Chondrocyte (in vitro differentiated cells): Measurements from ENCODE around the gene SYNJ2. TPM values are rescaled to one million over a fixed set of nuclear protein-coding genes. Genes with fewer than 3 reads are reported as not detected.

Experiments
- DNase-seq: peaks from one replicate; pipeline ENCODE4 v3.0.0; 2021; ENCODE audit warnings: mixed read lengths, low spot score
- H3K27ac Mint-ChIP-seq: one replicate; pipeline ENCODE4 v1.8.0; 2021; ENCODE audit warnings: mild to moderate bottlenecking, moderate library complexity, mixed read lengths; ENCODE audit not compliant: unreplicated experiment
- H3K27me3 Mint-ChIP-seq: 2 replicates; pipeline ENCODE4 v1.8.0; 2021; ENCODE audit warnings: low read depth, mixed read lengths
- H3K36me3 Mint-ChIP-seq: 2 replicates; pipeline ENCODE4 v1.8.0; 2021; ENCODE audit warnings: low read depth, mixed read lengths
- H3K4me1 Mint-ChIP-seq: 2 replicates; pipeline ENCODE4 v1.8.0; 2021; ENCODE audit warnings: low read depth, mild to moderate bottlenecking, mixed read lengths
- H3K4me3 Mint-ChIP-seq: one replicate; pipeline ENCODE4 v1.8.0; 2021; ENCODE audit warnings: mild to moderate bottlenecking, moderate library complexity, mixed read lengths; ENCODE audit not compliant: unreplicated experiment
- H3K9me3 Mint-ChIP-seq: 2 replicates; pipeline ENCODE4 v1.8.0; 2021; ENCODE audit warnings: low read depth, mixed read lengths
- total RNA-seq: library from RNA; stranded (reverse); gene quantifications from 3 replicates; pipeline ENCODE4 v1.2.1, GENCODE V29; 2021
- TF ChIP-seq, protein P1 (sequence below): fragments of 200-600 bp; sonication (generic); IDR thresholded peaks from 2 replicates; pipeline ENCODE4 v1.5.0; 2021; ENCODE audit warnings: antibody characterized with exemption, mild to moderate bottlenecking, moderate library complexity

Gene SYNJ2
- total RNA-seq, 1 donor from 2014 or later, result 53.1 TPM

DNA sequence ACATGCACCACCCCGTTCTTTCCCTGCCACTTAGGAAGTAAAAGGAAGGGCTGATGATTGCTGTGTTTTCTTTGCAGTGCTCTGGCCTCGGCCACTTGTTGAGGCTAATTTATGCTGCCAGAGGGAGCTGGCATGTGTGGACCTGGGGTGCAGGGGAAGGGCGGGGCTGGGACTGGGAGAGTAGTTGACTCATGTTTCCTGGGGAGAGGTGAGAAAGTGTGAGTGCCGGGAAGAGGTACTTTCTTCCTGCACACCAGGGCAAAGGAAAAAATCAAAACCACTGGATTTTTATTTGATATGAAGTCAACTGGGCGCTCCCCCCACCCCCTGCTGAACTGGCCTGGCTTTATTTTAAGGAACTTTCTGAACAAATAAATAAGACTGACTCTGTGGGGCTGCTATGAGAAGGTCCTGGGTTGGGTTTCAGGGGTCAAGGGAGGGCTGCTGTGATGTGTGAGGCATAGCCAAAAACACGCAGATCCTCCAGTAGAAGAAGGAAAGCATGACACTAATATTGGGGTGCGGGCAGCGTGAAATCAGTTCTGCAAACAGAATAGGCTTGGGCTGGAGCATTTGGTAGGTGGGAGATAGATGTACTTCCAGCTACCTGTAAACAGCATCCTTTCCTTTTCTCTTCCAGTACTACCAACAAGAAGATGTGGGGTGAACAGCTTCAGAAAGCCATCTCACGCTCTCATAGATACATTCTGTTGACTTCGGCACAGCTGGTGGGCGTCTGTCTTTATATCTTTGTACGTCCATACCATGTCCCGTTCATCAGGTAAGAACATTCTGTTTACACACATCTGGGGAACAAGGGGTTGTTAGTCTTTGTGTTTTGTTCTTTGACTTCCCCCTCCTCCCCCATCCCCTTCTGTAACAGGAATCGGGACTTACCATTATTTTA is 87.5 kb downstream of the SYNJ2 start:
- peak; percentile 66 for DNase-seq
- Mint-ChIP-seq H3K4me1 (peaks cover 43% of the 10 kb centered on the region), H3K4me3 (peak overlapping the region; percentile 19), H3K27ac (peak overlapping the region; percentile 93), H3K27me3 (no peaks in the 10 kb centered on the region), H3K36me3 (peaks cover 29% of the 10 kb centered on the region), H3K9me3 (no peaks in the 10 kb centered on the region)
- TF ChIP-seq, protein P1, sequence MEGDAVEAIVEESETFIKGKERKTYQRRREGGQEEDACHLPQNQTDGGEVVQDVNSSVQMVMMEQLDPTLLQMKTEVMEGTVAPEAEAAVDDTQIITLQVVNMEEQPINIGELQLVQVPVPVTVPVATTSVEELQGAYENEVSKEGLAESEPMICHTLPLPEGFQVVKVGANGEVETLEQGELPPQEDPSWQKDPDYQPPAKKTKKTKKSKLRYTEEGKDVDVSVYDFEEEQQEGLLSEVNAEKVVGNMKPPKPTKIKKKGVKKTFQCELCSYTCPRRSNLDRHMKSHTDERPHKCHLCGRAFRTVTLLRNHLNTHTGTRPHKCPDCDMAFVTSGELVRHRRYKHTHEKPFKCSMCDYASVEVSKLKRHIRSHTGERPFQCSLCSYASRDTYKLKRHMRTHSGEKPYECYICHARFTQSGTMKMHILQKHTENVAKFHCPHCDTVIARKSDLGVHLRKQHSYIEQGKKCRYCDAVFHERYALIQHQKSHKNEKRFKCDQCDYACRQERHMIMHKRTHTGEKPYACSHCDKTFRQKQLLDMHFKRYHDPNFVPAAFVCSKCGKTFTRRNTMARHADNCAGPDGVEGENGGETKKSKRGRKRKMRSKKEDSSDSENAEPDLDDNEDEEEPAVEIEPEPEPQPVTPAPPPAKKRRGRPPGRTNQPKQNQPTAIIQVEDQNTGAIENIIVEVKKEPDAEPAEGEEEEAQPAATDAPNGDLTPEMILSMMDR, result no peak

DNA sequence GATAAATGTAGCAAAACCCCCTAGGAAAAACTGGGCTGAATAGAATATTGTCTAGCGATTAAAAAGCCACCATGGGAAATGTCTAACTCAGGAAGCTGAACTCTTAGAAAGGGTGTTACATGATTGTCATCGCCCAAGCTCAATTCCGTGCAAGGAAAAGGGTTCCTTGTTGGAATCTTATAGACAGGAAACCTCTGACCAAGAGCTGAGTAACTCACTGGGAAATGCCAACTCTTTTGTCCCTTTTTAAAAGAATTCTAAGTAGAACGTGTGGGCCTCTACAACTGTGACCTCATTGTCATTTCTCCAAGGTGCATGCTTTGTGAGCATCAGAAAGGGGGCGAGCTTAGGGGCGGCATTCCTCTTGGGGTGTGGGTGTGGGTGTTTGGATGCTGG is 88.1 kb downstream of the SYNJ2 start:
- Mint-ChIP-seq H3K27ac (peak overlapping the region; percentile 93), H3K4me1 (peaks cover 43% of the 10 kb centered on the region), H3K27me3 (no peaks in the 10 kb centered on the region), H3K4me3 (no peak overlapping the region), H3K9me3 (no peaks in the 10 kb centered on the region), H3K36me3 (peaks cover 32% of the 10 kb centered on the region)
- TF ChIP-seq, protein P1, result no peak
- no peak for DNase-seq

DNA sequence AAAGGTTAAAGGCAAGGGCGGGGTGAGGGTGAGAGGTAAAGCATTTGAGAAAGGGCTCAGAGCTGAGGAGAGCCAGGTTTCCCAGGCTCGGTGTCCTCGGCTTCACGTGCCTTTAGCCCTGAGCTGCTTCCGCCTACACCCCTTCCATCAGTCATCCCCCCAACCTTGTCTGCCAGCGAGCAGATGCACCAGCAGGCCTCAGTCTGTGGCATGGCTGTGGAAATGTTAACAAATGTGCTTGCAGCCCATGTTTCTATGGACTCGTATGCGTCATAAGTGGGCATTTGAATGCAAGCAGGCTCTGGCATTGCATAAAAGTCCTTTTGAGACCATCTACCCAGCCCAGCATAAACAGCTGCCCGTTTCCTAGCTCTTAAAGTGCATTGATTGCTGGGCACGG is 88.8 kb downstream of the SYNJ2 start:
- TF ChIP-seq, protein P1, result no peak
- Mint-ChIP-seq H3K9me3 (no peaks in the 10 kb centered on the region), H3K27ac (peak overlapping the region; percentile 93), H3K36me3 (peaks cover 32% of the 10 kb centered on the region), H3K27me3 (no peaks in the 10 kb centered on the region), H3K4me3 (no peak overlapping the region), H3K4me1 (peaks cover 43% of the 10 kb centered on the region)
- DNase-seq, result no peak

DNA sequence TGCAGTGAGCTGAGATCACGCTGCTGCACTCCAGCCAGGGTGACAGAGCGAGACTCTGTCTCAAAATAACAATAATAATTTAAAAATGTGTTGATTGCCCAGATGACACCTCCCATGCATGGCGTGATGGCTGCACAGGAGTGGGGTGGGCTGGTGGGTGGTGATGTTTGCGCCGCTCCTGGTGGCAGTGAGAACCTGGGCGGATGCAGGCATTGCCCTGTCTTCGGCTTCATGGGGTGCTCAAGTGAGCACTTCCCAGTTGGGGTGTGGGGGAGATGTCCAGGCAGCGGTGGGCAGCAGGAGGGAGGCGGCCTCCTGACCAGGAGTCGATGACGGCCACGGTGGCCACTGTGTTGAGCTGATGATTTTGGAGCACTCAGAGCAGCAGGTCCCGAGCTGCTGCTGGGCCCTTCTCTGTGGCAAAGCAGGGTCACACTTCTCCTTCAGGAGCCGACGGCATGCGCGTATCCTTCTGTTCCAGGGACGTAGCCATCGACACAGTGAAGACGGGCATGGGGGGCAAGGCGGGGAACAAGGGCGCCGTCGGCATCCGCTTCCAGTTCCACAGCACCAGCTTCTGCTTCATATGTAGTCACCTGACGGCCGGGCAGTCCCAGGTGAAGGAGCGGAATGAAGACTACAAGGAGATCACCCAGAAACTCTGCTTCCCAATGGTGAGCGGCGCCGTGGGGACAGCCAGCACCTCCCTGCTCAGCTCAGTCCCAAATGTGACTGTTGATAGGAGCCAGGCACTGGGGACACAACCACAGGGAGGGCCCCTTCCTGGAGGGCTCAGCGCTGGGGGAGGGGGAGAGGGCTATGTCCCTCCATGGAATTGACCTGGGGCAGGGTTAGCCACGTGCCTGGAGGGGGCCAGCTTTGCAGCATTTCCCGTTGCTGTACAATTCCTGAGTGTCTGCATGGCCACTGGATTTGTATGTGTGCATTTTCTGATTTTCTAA is 89.7 kb downstream of the SYNJ2 start:
- Mint-ChIP-seq H3K4me3 (no peak overlapping the region), H3K27ac (peak overlapping the region; percentile 74), H3K27me3 (no peaks in the 10 kb centered on the region), H3K4me1 (peaks cover 43% of the 10 kb centered on the region), H3K36me3 (peaks cover 33% of the 10 kb centered on the region), H3K9me3 (no peaks in the 10 kb centered on the region)
- no peak for DNase-seq
- TF ChIP-seq, protein P1, result no peak
